ENCODE measurements around the gene TRIM54. TPM values are rescaled to one million over a fixed set of nuclear protein-coding genes. Genes with fewer than 3 reads are reported as not detected.
"Not testable (repeated sequence)": the region's sequence is repeated elsewhere in the genome, so short reads cannot be mapped to it uniquely, and the experiment has no call there.

TRIM54 gene
- total and polyA plus RNA-seq, 9 donors = 0.12 to 0.72 (median 0.28) TPM; not detected in 3

GRCh38 chr2:27270670-27271069, 11.6 kb upstream of the TRIM54 start:
- WGBS, 3 donors = 82 to 90% (median 86%) methylated on average over 2 of the region's 2 CpGs
- no peaks in the 10 kb centered on the region for H3K36me3 ChIP-seq
- no peaks in the 10 kb centered on the region for H3K4me1 ChIP-seq (ENCODE audit: insufficient read depth)
- H3K4me3 ChIP-seq = no peak overlapping the region
- H3K27ac ChIP-seq = no peak overlapping the region
- H3K9me3 ChIP-seq = no peaks in the 10 kb centered on the region
- no peak for DNase-seq
- H3K27me3 ChIP-seq = no peaks in the 10 kb centered on the region
- intact Hi-C loops (cut with DNase I) = loop anchor here in 2 of 4 donors (10.0 kb wide), 2 partner anchors 176 to 306 kb away; no protein-coding TSS in a partner anchor
- TF ChIP-seq POLR2A (IDR thresholded peaks at IDR 0.05) = no peak
- TF ChIP-seq CTCF (IDR thresholded peaks at IDR 0.05) = no peak
- TF ChIP-seq EP300 (IDR thresholded peaks at IDR 0.05) = no peak

DNA sequence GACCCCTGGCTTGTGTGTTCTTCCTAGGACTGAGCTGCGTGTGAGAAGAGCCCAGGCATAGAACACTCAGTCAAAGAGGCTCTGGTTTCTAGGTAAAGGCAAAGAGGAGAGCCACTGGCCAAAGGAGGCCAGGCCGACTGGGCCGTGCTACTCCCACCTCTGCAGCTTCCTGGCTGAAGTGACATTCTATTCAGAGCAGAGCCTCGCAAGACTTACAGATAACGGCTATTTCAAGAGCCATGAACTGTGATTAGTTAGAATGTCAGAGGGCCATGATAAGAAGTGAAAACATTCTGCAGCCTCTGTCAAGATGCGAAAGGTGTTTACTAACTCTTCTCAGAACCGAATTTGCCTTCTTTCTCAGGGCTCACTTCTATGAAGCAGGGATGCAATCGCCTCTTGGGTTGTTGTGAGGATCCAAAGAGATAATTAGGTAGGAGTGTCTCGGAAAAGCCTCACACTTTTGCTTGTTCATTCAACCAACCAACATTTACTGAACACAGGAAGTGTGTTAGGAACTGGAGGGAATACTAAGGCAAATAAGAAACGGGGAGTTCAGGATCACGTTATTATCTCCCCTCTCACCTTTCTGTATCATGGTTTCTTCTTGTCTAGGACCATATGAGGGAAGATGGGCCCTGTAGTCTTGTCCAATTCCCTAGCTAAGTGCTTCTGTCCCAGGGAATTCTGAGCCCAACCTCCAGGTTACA, 10.4 kb upstream of the TRIM54 start:
- Histone ChIP-seq H3K4me3 (no peak overlapping the region), H3K4me1 (ENCODE audit: insufficient read depth) (no peaks in the 10 kb centered on the region), H3K27me3 (no peaks in the 10 kb centered on the region), H3K27ac (no peak overlapping the region), H3K9me3 (no peaks in the 10 kb centered on the region), H3K36me3 (no peaks in the 10 kb centered on the region)
- 48 to 55% (median 51%) methylated on average over 11 of the region's 11 CpGs for WGBS, 3 donors
- DNase-seq = no peak
- TF ChIP-seq EP300 (IDR thresholded peaks at IDR 0.05) (no peak), CTCF (IDR thresholded peaks at IDR 0.05) (no peak), POLR2A (IDR thresholded peaks at IDR 0.05) (no peak)
- intact Hi-C loops (cut with DNase I) = loop anchor here in 2 of 4 donors (10.0 kb wide), 2 partner anchors 177 to 307 kb away; no protein-coding TSS in a partner anchor

GRCh38 chr2:27272537-27273522, 9.4 kb upstream of the TRIM54 start:
- not testable (repeated sequence) for H3K9me3 ChIP-seq; H3K36me3 ChIP-seq; H3K27ac ChIP-seq; H3K4me1 ChIP-seq (ENCODE audit: insufficient read depth); H3K27me3 ChIP-seq; H3K4me3 ChIP-seq
- intact Hi-C loops (cut with DNase I) = loop anchor here in 2 of 4 donors (10.0 kb wide), 2 partner anchors 178 to 308 kb away; no protein-coding TSS in a partner anchor
- WGBS, 3 donors = 72 to 76% (median 76%) methylated on average over 15 of the region's 15 CpGs
- DNase-seq = peak in 1 of 5 donors; percentile 42

DNA sequence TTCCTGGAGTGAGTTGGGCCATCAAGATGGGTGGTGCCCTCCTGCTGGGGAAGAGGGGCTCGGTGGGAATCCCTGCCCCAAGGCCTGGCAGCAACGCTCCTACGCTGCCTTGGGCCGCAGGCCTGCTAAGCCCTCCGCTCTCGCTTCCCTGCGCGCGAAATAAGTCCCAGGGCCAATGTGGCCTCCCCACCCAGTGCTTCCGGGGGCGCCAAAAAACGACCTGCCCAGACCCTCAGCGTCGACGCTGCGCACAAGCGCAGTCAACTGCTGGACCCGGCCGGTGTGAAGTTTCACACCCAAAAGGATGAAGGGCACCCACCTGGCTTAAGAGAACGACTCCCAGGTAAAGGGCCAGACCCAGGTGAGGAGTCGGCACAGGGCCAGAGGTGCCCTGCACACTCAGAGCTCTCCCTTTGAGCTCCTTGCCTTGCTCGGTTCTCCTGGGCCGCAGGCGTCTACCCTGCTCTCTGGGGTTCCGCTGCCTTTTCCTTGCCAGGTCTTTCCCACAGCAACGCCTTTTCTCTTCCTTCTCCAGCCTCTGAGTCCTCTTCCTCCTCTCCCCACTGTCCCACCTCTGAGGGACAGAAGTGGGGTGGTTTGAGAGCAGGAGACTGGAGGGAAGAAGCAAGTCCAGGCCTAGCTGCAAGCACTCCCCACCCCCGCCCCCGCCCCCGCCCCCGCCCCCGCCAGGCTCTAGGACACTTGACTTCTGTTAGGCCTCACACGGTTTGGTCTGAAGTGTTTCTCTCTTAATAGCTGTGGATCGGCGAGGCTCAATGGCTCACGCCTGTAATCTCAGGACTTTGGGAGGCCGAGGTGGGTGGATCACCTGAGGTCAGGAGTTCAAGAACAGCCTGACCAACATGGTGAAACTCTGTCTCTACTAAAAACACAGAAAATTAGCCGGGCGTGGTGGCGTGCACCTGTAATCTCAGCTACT, 6.7 kb upstream of the TRIM54 start, which contains the start of gene DNAJC5G:
TSS of gene DNAJC5G (plus strand) at position 223 of the 940 bp plus-strand sequence. CDS start 1,296 bp downstream, outside the sequence.
- whole genome bisulfite sequencing, 3 donors = 79 to 81% (median 80%) methylated on average over 37 to 39 of the region's 39 CpGs

More for the DNA sequence above, 6.7 kb upstream of the TRIM54 start, which contains the start of gene DNAJC5G:
- H3K27ac ChIP-seq = no peak within 1 kb of the TSS
- TF ChIP-seq CTCF (IDR thresholded peaks at IDR 0.05) (no peak), EP300 (IDR thresholded peaks at IDR 0.05) (no peak), POLR2A (IDR thresholded peaks at IDR 0.05) (no peak)
- H3K36me3 ChIP-seq = no peaks in the 10 kb centered on the region
- no peak within 1 kb of the TSS for H3K4me3 ChIP-seq
- H3K4me1 ChIP-seq (ENCODE audit: insufficient read depth) = no peaks in the 10 kb centered on the region
- DNase-seq = no peak
- H3K9me3 ChIP-seq = no peaks in the 10 kb centered on the region
- intact Hi-C loops (cut with DNase I) = loop anchor here (5.0 to 10.0 kb wide), 3 partner anchors 178 to 311 kb away; no protein-coding TSS in a partner anchor
- no peaks in the 10 kb centered on the region for H3K27me3 ChIP-seq

All from ovary (tissue), 9 donors.